Activated naive CD8-positive, alpha-beta T cell treated with anti-CD3 and anti-CD28 coated beads for 36 hours (primary cell): Measurements from ENCODE around the gene TMEM144. TPM values are rescaled to one million over a fixed set of nuclear protein-coding genes. Genes with fewer than 3 reads are reported as not detected.
A peak's percentile ranks its signal among the peaks of the same experiment; 100 is the strongest.

Experiments used
- DNase-seq: peaks from one replicate; pipeline ENCODE4 v3.0.0; 2021
- H3K27ac Mint-ChIP-seq: one replicate; pipeline ENCODE4 v1.8.0; 2022; ENCODE audit warnings: mild to moderate bottlenecking, moderate library complexity, mixed read lengths
- H3K27me3 Mint-ChIP-seq: one replicate; pipeline ENCODE4 v1.8.0; 2022; ENCODE audit warnings: mild to moderate bottlenecking, mixed read lengths
- H3K36me3 Mint-ChIP-seq: one replicate; pipeline ENCODE4 v1.8.0; 2021; ENCODE audit warnings: mild to moderate bottlenecking, mixed read lengths
- H3K4me1 Mint-ChIP-seq: one replicate; pipeline ENCODE4 v1.8.0; 2021; ENCODE audit warnings: mixed read lengths
- H3K4me3 Mint-ChIP-seq: one replicate; pipeline ENCODE4 v1.8.0; 2022; ENCODE audit warnings: mild to moderate bottlenecking, moderate library complexity, mixed read lengths
- H3K9me3 Mint-ChIP-seq: one replicate; pipeline ENCODE4 v1.8.0; 2022; ENCODE audit warnings: mixed read lengths
- total RNA-seq, 2 experiments: library from RNA; stranded (reverse); gene quantifications; one replicate each; pipeline ENCODE4 v1.2.3, GENCODE V29; 2021

TMEM144 gene
- under 1 TPM; 0.16 to 0.25 TPM for total RNA-seq

DNA sequence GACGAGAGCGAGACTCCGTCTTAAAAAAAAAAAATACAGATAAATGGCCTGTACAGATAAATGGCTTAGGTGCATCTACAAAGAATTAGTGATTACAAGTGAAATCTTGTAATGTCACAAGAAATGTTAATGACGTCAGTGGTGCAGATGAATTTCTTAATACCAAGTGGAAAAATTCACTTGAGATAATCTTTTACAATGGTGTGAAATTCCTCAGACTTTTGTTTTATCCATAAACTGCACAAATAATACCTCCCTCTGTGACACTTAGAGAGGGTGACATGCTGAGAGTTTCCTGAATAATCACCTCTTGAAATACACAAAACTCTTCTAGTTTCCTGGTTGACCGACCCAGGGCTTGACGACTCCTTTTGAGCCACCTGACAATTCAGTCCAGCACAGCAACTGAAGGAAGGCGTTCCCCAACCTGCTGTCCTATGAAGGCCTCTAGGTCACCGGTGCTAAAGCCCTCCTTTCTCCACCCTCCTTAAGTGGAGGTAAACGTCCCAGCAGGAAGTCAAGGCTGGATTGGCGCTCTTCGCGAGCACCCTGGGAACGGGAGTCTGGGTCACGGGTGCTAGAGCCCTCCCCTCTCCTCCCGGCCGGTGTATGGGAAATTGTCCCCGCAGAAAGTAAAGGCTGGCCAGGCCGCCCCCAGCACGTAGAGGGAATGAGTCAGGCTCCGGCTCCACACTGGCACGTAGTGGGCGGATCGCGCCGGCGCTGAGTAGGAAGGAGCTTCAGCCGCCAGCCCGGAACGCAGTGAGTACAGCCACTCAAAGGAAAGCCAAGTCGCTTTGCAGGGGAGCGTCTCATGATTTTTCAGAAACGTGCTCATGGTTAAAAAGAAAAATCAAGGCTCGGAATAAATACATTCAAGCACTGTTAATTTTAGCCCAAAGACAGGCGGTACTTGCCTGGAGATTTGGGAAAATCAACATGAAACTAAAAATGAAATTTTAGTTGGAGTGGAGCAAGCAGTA lies at the start of gene TMEM144:
Gene TMEM144, plus strand, starts transcription at position 662 of the 983 bp plus-strand sequence. CDS start 2,182 bp downstream, outside the sequence.
- Mint-ChIP-seq H3K9me3 (peaks cover 2% of the 10 kb centered on the region), H3K4me3 (peak within 1 kb of the TSS; percentile 79), H3K27ac (no peak within 1 kb of the TSS), H3K27me3 (peaks cover 51% of the 10 kb centered on the region), H3K36me3 (no peaks in the 10 kb centered on the region), H3K4me1 (peaks cover 20% of the 10 kb centered on the region)
- DNase-seq: peak; percentile 71

- Mint-ChIP-seq H3K27me3 (peaks cover 4% of the 10 kb centered on the region), H3K36me3 (no peaks in the 10 kb centered on the region), H3K27ac (no peak overlapping the region), H3K4me1 (no peaks in the 10 kb centered on the region), H3K4me3 (no peak overlapping the region), H3K9me3 (no peaks in the 10 kb centered on the region)
- DNase-seq: no peak
Measured at GRCh38 chr4:158161551-158162354, 48.5 kb upstream of the TMEM144 start.

DNA sequence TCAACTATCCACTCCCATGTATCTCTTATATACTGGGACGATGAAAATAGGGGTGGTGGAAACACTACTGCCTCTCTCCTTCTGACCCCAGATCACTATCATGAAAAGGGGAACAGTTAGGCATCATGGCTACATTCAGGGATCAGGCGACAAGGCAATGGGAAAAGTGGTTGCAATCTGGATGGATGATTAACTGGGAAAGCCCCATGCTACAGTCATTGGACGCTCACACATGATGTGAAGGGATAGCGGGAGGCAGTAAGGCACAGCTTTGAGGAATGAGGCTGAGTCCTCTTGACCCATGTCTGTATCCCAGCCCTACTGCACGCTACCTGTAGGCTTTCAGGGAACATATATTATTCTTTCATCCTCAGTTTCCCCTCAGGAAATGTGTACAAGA lies 47.7 kb upstream of the TMEM144 start:
- Mint-ChIP-seq H3K9me3 (no peaks in the 10 kb centered on the region), H3K27ac (no peak overlapping the region), H3K4me3 (no peak overlapping the region), H3K36me3 (no peaks in the 10 kb centered on the region), H3K4me1 (no peaks in the 10 kb centered on the region), H3K27me3 (peaks cover 5% of the 10 kb centered on the region)
- no peak for DNase-seq

- H3K9me3 Mint-ChIP-seq: no peaks in the 10 kb centered on the region
- H3K4me1 Mint-ChIP-seq: no peaks in the 10 kb centered on the region
- H3K27ac Mint-ChIP-seq: no peak overlapping the region
- H3K36me3 Mint-ChIP-seq: no peaks in the 10 kb centered on the region
- H3K4me3 Mint-ChIP-seq: no peak overlapping the region
- peaks cover 17% of the 10 kb centered on the region for H3K27me3 Mint-ChIP-seq
- DNase-seq: no peak
Measured at GRCh38 chr4:158163941-158164767, 46.1 kb upstream of the TMEM144 start.

DNA sequence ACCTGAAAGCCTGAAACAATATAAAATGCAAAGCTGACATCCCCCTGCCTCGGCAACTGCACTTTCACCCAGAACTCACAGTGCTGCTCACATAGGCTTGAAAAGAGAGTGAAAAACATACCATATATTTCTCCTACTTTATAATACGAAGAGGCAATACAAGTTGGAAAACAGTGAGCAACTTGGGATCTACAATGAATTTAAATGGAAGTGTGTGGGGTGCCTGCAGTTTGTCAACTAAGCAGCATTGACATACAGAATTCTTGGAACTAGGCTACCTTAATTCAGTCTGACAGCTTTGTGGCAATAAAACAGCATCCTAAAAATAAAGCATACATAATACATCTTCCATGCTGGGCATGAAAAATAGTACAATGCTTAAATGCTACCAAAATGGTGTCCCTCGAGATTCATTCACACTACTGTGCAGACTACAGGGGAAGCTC lies 45.5 kb upstream of the TMEM144 start:
- H3K36me3 Mint-ChIP-seq: no peaks in the 10 kb centered on the region
- no peak overlapping the region for H3K4me3 Mint-ChIP-seq
- H3K4me1 Mint-ChIP-seq: no peaks in the 10 kb centered on the region
- peaks cover 22% of the 10 kb centered on the region for H3K27me3 Mint-ChIP-seq
- DNase-seq: no peak
- H3K27ac Mint-ChIP-seq: no peak overlapping the region
- H3K9me3 Mint-ChIP-seq: no peaks in the 10 kb centered on the region

DNA sequence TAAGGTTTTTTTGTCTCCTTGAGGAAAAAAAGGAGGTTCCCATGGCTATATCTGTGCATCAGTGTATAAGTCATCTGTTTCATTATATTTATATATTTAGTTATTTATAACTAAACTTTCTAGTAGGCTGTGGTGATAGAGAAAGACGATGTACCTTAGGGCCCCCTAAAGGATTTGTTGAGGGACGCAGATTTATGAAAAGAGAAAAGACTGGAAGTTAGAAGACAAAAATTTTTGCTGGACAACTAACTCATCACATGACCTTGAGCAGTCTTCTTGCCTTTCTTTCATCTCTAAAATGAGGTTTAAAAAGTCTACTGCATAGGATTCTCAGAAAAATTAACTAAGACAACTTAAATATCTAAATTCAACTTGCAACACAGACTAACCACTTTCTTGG lies 43.6 kb upstream of the TMEM144 start:
- Mint-ChIP-seq H3K9me3 (no peaks in the 10 kb centered on the region), H3K27ac (no peak overlapping the region), H3K36me3 (no peaks in the 10 kb centered on the region), H3K4me1 (peaks cover 3% of the 10 kb centered on the region), H3K27me3 (peaks cover 39% of the 10 kb centered on the region), H3K4me3 (no peak overlapping the region)
- DNase-seq: no peak

DNA sequence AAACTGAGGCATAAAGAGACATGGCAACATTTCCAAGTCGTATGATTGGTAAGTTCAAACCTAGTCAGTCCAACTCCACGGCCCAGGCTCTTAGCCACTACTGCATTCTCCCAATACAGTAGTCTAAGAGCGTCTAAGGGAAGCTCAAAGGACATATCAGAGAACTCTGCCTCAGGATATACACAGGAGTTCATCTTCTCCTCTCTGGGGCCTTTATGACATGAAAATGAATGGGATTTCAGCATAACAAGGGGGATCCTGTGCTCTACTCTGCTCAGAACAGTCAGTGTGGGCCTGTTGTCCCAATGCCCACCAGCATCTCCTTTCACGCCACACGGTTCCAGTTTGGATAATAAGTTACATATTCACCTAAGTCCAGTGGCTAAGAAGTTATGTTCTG lies 41.7 kb upstream of the TMEM144 start:
- Mint-ChIP-seq H3K27me3 (peaks cover 51% of the 10 kb centered on the region), H3K27ac (no peak overlapping the region), H3K4me1 (peaks cover 5% of the 10 kb centered on the region), H3K9me3 (no peaks in the 10 kb centered on the region), H3K4me3 (no peak overlapping the region), H3K36me3 (no peaks in the 10 kb centered on the region)
- no peak for DNase-seq

GRCh38 chr4:158169506-158169905 lies 40.8 kb upstream of the TMEM144 start:
- Mint-ChIP-seq H3K27me3 (peaks cover 51% of the 10 kb centered on the region), H3K4me1 (peaks cover 5% of the 10 kb centered on the region)

DNA sequence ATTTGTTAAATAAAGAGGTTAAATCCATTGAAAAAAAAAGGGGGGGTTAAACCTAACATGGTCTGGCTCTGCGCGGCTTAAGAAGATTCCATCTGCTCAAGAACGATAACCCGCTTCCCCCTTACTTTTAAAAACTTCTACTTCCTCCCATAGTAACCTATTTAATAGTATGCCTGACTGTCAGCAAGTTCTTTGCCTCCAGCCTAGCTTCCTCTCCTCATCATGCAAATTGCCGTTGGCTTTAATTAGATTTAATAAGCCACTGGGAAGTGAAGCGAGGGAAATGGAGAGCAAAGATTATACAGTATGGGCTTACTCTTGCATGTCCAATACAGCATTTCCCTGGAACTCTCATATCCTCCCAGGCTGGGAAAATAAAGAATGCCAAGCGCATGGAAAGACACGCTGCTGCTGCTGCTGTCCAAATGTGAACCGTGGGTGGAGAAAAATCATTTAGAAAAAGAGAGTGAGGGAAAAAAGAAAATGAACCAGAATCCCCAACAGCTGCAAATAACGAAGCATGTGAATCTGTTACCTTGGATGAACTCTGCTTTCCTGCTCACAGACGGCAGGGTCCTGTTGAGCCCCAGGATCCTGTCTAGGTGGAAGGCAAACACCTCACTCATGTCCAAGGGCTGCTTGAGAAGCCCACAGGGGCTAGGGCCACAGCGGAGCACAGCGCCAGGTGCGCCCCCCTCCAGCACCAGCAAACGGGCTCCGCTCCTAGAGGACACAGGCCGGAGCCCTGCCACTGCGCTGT lies 40.2 kb upstream of the TMEM144 start:
- peaks cover 51% of the 10 kb centered on the region for H3K27me3 Mint-ChIP-seq
- peaks cover 5% of the 10 kb centered on the region for H3K4me1 Mint-ChIP-seq
- no peaks in the 10 kb centered on the region for H3K9me3 Mint-ChIP-seq
- H3K36me3 Mint-ChIP-seq: no peaks in the 10 kb centered on the region
- no peak overlapping the region for H3K4me3 Mint-ChIP-seq
- no peak overlapping the region for H3K27ac Mint-ChIP-seq
- no peak for DNase-seq

More at GRCh38 chr4:158169506-158169905, 40.8 kb upstream of the TMEM144 start:
- Mint-ChIP-seq H3K4me3 (no peak overlapping the region), H3K9me3 (no peaks in the 10 kb centered on the region), H3K36me3 (no peaks in the 10 kb centered on the region), H3K27ac (no peak overlapping the region)
- DNase-seq: no peak

DNA sequence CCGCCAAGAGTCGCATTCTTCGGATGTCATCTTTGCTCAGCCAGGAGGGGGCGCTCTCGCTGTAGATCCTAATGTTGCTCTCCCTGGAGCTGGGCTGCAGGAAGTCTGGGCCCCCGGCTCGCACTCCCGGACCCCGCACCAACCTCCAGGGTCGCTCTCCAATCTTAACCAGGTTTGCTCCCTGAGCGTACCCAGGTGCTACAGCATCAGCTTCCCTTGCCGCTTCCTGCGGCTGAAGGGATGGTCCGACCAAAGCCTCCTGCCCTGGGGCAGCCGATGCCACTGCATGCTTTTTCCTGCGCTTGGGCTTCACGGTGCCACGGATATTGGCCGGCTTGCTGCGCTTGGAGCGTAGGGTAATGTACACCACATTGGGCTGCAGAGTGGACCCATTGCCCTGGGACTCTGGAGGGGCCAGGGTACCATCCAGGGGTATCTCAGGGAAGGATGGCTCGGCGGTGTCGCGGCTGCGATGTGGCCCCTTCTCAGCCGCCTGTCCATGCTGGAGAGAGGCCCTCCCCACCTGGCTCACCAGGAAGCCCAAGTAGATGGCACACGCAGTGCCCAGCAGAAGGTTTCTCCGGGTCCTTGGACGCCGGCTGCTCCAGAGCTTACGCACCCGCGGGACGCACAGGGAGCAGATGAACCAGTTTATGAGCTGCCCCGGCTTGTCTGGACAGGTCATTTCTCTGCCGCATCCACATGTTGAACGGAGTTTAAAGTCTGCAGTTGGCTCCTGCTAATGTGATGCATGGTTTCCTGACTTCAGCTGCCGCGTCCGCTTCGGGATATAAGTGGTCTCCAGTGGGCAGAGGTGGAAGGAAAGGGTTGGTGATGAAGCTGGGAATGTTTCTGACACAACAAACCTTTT lies 39.4 kb upstream of the TMEM144 start:
- peaks cover 5% of the 10 kb centered on the region for H3K4me1 Mint-ChIP-seq
- DNase-seq: peak; percentile 16
- H3K27me3 Mint-ChIP-seq: peaks cover 49% of the 10 kb centered on the region
- H3K9me3 Mint-ChIP-seq: no peaks in the 10 kb centered on the region
- H3K4me3 Mint-ChIP-seq: no peak overlapping the region
- no peaks in the 10 kb centered on the region for H3K36me3 Mint-ChIP-seq
- H3K27ac Mint-ChIP-seq: no peak overlapping the region

GRCh38 chr4:158172261-158173258 lies 37.7 kb upstream of the TMEM144 start, which contains the start of gene GASK1B:
TSS of gene GASK1B (minus strand) at chr4:158173025. CDS start at chr4:158171375, 1,650 bp downstream.
- H3K9me3 Mint-ChIP-seq: no peaks in the 10 kb centered on the region
- H3K4me3 Mint-ChIP-seq: no peak within 1 kb of the TSS
- H3K27me3 Mint-ChIP-seq: peaks cover 54% of the 10 kb centered on the region
- no peak for DNase-seq
- no peak within 1 kb of the TSS for H3K27ac Mint-ChIP-seq
- peaks cover 5% of the 10 kb centered on the region for H3K4me1 Mint-ChIP-seq
- no peaks in the 10 kb centered on the region for H3K36me3 Mint-ChIP-seq

DNA sequence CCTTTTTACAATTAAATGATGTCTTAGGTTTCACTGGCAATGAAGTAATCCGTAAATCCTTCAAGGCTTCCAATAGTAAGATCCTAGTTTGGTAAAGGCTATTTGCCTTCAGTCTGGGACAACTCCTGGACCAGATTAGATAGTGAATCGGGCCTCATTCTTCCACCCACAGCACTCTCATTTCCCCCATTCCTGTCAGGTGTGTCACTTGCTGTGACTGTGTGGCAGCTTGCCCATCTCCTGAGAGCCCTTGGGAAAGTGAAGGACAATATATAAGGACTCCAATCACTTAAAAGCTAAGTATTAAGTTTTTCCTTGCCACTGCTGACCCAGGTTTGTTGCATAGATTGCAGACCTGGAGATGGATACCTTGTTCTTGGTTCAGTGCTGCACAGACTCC lies 34.2 kb upstream of the TMEM144 start:
- H3K36me3 Mint-ChIP-seq: no peaks in the 10 kb centered on the region
- no peak for DNase-seq

More for the DNA sequence above, 34.2 kb upstream of the TMEM144 start:
- Mint-ChIP-seq H3K9me3 (no peaks in the 10 kb centered on the region), H3K4me3 (no peak overlapping the region), H3K27ac (no peak overlapping the region), H3K4me1 (peaks cover 5% of the 10 kb centered on the region), H3K27me3 (peaks cover 39% of the 10 kb centered on the region)
